LHCN-M2 (cell line): Measurements from ENCODE around the gene HTR3B. TPM values are rescaled to one million over a fixed set of nuclear protein-coding genes. Genes with fewer than 3 reads are reported as not detected.
"Not testable (repeated sequence)": the region's sequence is repeated elsewhere in the genome, so short reads cannot be mapped to it uniquely, and the experiment has no call there.

Experiments
- DNase-seq: peaks from one replicate; pipeline ENCODE4 v3.0.0-alpha.2; 2012; ENCODE audit warnings: low read depth
- polyA plus RNA-seq: library from polyadenylated mRNA; unstranded; fragments of >200 nt; gene quantifications from one replicate; pipeline ENCODE4 v1.2.1, GENCODE V29; 2012; ENCODE audit warnings: missing spikeins
- total RNA-seq: library from RNA; depleted of rRNA; stranded (reverse); fragments of >200 nt; gene quantifications from 2 replicates; pipeline ENCODE4 v1.2.3, GENCODE V29; 2014; rRNA removed

Gene HTR3B, protein sequence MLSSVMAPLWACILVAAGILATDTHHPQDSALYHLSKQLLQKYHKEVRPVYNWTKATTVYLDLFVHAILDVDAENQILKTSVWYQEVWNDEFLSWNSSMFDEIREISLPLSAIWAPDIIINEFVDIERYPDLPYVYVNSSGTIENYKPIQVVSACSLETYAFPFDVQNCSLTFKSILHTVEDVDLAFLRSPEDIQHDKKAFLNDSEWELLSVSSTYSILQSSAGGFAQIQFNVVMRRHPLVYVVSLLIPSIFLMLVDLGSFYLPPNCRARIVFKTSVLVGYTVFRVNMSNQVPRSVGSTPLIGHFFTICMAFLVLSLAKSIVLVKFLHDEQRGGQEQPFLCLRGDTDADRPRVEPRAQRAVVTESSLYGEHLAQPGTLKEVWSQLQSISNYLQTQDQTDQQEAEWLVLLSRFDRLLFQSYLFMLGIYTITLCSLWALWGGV
- total RNA-seq = not detected in 2 replicates
- not detected for polyA plus RNA-seq

DNA sequence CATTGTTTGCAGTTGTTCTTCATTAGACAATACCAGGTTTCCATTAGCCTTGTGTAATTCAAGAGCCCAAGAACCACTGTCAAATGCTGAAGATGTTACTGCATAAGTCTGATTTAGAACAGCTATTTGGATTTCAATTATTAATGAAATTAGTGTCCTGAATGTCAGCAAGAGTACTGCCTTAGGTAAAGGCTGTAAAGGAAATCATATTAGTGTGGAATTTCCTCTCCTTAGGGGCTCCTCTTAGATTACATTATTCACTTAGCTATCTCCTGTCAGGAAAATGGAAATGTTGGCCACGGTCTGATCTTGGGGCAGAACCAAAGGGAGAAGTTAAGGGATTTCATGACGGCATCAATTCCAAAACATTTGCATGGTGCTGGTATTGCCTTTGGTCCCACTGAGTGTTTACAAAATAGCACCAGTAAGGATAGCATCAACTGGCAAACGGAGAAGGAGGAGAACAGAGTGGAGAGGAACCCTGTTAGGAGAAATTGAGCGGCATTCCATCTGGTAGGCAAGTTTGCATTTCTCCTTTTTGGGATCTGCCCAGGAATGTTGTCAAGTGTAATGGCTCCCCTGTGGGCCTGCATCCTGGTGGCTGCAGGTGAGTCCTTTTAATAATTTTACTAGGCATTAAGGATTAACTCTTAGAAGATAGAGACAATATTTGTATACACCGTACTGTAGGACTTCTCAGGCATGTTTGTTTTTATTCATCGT is at the start of gene HTR3B:
HTR3B (plus strand) TSS at position 418 of the 723 bp plus-strand sequence; CDS start at position 556, 138 bp downstream.
- no peak for DNase-seq

GRCh38 chr11:113855803-113856202 is 48.8 kb upstream of the HTR3B start:
- DNase-seq = no peak

GRCh38 chr11:113856966-113857759 is 47.4 kb upstream of the HTR3B start:
- no peak for DNase-seq

DNA sequence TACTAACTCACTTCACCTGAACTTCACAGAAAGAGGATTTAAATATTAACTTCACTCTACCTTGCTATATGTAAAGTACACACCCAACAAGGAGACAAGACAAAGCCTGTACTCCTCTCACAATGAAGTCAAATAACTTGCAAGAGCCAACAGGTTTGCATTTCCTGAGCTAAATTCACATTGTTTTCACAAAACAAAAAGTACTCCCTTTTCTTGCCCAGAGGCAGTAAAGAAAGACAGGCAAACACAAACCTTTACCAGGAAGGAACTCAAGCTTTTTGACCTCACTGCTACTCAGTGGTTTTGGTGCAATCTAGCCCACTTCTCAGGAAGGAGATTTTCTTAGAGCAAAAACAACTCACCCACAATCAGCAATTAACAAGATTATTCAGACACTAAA is 44.9 kb upstream of the HTR3B start:
- no peak for DNase-seq

GRCh38 chr11:113862435-113862834 is 42.2 kb upstream of the HTR3B start:
- DNase-seq = peak; percentile 58

DNA sequence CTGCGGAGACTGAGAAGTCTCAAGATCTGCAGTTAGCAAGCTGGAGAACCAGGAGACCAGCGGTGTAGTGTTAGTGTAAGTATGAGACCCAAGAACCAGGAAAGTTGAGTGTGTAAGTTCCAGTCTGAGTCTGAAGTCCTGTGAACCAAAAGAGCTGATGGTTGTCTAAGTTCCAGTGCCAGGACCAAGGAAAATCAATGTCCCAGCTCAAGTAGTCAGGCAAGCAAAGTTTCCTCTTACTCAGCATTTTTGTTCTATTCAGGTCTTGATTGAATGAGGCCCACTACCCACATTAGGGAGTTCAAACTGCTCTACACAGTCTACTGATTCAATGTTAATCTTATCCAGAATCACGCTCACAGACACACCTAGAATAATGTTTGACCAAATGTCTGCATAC is 40.2 kb upstream of the HTR3B start:
- no peak for DNase-seq

DNA sequence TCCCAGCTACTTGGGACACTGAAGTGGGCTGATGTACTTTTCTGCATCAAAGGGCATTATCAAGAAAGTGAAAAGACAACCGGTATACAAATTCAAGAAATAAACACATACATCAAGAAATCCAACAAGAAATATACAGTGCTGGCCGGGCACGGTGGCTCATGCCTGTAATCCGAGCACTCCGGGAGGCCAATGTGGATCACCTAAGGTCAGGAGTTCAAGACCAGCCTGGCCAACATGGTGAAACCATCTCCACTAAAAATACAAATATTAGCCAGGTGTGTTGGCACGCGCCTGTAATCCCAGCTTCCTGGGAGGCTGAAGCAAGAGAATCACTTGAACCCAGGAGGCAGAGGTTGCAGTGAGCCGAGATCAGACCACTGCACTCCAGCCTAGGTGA is 38.7 kb upstream of the HTR3B start:
- DNase-seq = no peak

GRCh38 chr11:113867843-113868503 is 36.6 kb upstream of the HTR3B start:
- DNase-seq = no peak

- no peak for DNase-seq
Observed at GRCh38 chr11:113871336-113871735, 33.3 kb upstream of the HTR3B start.

- no peak for DNase-seq
Observed at GRCh38 chr11:113873236-113873626, 31.4 kb upstream of the HTR3B start.

GRCh38 chr11:113874096-113874495 is 30.5 kb upstream of the HTR3B start:
- no peak for DNase-seq

DNA sequence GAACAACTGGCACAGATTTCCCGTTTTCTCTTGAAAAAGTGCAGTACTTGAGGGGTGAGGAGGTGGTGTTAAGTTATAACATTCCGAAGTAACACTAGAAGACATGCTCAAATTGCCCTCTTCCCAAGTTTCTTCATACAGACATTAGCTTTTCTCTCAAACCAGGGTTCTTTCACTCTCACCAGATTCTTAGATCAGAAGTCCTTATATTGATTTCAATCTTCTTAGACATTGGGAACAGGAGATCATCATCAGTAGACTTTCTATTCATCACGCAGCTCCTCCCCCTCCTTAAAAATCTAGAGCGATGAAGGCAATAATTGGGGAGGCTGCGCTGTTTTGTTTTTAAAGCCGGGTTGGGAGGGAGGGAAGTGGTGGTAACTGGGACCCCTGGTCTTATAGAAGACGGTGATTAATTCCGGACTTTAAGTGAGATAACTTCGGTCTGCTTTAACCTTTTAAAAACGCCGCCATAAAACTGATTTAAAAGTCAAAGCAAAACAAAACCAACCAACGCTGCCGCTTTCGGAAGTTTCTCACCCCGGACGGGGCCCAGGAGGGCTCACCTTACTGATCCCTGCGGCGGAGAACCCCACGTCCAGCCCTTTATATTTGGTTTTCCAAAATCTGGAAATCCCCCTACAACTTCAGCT is 29.9 kb upstream of the HTR3B start:
- peak; percentile 36 for DNase-seq

GRCh38 chr11:113875234-113876073 is 29.1 kb upstream of the HTR3B start, which contains the start of gene USP28:
Gene USP28, minus strand, starts transcription at chr11:113875572. Its CDS starts 71 bp downstream, at chr11:113875501.
- peak; percentile 94 for DNase-seq

- DNase-seq = no peak
Observed at GRCh38 chr11:113876074-113876797, 28.4 kb upstream of the HTR3B start.

DNA sequence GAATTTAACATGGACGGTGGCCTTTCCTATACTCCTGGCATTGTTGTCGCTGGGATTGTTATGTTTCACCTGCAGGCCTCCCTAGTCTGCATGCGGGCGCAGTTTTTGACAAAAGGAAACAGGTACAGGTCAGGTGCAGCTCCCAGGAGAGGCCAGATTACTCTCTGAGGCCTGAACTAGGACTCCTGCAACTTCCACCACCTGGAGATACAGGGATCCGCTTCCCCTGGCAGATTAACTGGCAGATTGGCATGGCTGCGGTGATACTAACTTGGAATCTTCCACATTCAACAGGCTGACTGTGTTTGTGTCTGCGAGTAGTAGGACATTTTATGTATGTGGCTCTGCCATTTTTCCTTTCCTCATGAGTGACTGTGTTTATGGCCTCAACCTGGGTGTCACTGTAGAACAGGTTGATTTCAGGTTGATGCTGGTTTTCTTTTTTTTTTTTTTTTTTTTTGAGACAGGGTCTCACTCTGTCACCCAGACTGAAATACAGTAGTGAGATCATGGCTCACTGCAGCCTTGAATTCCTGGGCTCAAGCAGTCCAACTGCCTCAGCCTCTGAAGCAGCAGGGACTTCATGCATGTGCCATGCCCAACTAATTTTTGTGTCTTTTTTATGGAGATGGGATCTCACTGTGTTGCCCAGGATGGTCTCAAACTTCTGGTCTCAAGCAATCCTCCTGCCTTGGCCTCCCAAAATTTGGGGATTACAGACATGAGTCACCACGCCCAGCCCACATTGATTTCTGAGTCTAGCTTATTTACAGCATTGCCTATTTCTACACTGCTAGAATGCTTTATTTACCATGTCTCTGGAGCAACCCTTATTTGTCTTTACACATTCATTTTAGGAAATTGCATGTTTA is 27.6 kb upstream of the HTR3B start:
- DNase-seq = no peak

DNA sequence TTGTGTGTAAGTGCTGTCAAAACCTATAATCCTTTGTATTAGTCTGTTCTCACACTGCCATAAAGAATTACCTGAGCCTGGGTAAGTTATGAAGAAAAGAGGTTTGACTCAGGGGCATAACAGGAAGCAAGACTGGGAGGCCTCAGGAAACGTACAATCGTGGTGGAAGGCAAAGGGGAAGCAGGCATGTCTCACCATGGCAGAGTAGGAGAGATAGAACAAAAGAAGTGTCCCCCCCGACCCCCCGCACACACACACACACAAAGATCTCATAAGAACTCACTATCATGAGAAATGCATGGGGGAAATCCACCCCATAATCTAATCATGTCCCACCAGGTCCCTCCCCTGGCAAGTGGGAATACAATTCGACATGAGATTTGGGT is 26.9 kb upstream of the HTR3B start:
- DNase-seq = no peak

GRCh38 chr11:113879446-113879845 is 25.1 kb upstream of the HTR3B start:
- DNase-seq = not testable (repeated sequence)

DNA sequence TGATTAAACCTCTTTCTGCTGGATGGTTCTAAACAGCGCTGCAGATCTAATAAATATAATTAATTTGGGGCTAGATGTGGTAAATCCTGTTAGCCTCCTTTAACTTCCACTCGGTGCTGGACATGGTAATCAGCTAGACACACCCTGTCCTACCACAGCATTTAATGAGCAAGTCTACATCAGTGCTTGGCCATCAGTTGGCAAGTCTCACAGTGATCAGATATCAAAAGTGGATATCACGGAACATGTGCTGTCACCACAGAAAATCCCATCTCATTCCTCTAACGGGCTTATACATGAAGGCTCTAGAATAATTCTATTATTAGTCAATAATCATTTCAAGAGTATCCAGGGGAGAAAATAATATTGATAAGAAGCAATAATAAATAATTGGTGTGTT is 23.6 kb upstream of the HTR3B start:
- peak; percentile 74 for DNase-seq
